NB4 (cell line): ENCODE measurements around the gene FSD1.

Source experiments
- POLR2A ChIP-seq: IDR thresholded peaks from 2 replicates; pipeline ENCODE4 v1.6.1; 2011; ENCODE audit warnings: mild to moderate bottlenecking; ENCODE audit not compliant: insufficient read length; ENCODE audit errors: extremely low read depth
- TF ChIP-seq, protein P1 (sequence below): IDR thresholded peaks from one replicate; pipeline ENCODE4 v1.5.1; 2012; ENCODE audit warnings: low read depth, low read length
- TF ChIP-seq, protein P2 (sequence below): IDR thresholded peaks from 2 replicates; pipeline ENCODE4 v1.6.1; 2011; ENCODE audit warnings: low read depth, low read length

DNA sequence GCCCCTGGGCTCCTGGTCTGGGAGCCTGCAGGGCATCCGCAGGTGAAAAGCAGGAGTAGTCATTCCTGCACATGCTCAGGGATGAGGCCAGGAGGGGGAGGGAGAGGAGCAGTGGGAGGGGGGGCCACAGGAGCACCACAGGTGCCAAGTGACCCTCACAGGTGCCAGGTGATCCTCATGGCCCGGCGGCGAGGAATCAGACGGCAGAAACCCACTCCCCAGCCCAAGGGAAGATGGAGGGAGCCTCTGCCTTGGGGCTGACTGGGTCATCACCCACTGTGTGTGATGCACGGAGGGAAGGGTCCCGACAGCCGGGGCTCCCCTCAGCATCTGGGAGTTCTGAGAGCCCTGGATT lies 68.6 kb downstream of the FSD1 start:
- TF ChIP-seq, protein P1, sequence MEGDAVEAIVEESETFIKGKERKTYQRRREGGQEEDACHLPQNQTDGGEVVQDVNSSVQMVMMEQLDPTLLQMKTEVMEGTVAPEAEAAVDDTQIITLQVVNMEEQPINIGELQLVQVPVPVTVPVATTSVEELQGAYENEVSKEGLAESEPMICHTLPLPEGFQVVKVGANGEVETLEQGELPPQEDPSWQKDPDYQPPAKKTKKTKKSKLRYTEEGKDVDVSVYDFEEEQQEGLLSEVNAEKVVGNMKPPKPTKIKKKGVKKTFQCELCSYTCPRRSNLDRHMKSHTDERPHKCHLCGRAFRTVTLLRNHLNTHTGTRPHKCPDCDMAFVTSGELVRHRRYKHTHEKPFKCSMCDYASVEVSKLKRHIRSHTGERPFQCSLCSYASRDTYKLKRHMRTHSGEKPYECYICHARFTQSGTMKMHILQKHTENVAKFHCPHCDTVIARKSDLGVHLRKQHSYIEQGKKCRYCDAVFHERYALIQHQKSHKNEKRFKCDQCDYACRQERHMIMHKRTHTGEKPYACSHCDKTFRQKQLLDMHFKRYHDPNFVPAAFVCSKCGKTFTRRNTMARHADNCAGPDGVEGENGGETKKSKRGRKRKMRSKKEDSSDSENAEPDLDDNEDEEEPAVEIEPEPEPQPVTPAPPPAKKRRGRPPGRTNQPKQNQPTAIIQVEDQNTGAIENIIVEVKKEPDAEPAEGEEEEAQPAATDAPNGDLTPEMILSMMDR: no peak
- TF ChIP-seq, protein P2, sequence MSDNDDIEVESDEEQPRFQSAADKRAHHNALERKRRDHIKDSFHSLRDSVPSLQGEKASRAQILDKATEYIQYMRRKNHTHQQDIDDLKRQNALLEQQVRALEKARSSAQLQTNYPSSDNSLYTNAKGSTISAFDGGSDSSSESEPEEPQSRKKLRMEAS: no peak
- no peak for TF ChIP-seq POLR2A
